GM12865 (cell line): ENCODE data around the gene PCDH1.

ENCODE experiments used
- DNase-seq: peaks from one replicate; pipeline ENCODE4 v3.0.0; 2010; ENCODE audit warnings: low read depth
- H3K4me3 ChIP-seq: 2 replicates; pipeline ENCODE4 v1.5.1; 2011; ENCODE audit warnings: mild to moderate bottlenecking, low read depth, low read length, control low read depth
- TF ChIP-seq, protein P1 (sequence below): IDR thresholded peaks from 2 replicates; pipeline ENCODE4 v1.5.1; 2011; ENCODE audit warnings: low read length, control low read depth, low read depth, inconsistent platforms; ENCODE audit not compliant: insufficient read depth; ENCODE audit errors: missing control alignments

Gene PCDH1

DNA sequence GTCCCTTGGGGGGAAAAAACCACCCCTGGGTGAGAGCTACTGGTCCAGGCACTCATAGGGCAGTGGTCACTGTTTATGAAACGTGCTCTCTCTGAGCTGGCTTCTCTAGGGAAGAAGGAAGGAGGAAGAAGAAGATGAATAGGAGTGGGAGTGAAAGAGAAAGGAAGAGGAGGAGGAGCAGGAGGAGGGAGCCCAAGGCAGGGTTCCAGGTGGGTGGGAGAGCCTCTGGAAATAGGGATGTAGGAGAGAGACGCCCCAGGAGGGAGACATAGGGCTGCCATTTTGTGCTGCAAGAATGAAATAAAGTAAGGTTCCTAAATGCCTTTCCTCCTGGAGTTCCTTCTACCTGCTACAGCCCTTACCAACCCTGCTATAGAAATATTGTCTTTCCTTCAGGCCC is 65.7 kb downstream of the PCDH1 start:
- no peak overlapping the region for H3K4me3 ChIP-seq
- no peak for DNase-seq
- TF ChIP-seq, protein P1, sequence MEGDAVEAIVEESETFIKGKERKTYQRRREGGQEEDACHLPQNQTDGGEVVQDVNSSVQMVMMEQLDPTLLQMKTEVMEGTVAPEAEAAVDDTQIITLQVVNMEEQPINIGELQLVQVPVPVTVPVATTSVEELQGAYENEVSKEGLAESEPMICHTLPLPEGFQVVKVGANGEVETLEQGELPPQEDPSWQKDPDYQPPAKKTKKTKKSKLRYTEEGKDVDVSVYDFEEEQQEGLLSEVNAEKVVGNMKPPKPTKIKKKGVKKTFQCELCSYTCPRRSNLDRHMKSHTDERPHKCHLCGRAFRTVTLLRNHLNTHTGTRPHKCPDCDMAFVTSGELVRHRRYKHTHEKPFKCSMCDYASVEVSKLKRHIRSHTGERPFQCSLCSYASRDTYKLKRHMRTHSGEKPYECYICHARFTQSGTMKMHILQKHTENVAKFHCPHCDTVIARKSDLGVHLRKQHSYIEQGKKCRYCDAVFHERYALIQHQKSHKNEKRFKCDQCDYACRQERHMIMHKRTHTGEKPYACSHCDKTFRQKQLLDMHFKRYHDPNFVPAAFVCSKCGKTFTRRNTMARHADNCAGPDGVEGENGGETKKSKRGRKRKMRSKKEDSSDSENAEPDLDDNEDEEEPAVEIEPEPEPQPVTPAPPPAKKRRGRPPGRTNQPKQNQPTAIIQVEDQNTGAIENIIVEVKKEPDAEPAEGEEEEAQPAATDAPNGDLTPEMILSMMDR, result no peak

DNA sequence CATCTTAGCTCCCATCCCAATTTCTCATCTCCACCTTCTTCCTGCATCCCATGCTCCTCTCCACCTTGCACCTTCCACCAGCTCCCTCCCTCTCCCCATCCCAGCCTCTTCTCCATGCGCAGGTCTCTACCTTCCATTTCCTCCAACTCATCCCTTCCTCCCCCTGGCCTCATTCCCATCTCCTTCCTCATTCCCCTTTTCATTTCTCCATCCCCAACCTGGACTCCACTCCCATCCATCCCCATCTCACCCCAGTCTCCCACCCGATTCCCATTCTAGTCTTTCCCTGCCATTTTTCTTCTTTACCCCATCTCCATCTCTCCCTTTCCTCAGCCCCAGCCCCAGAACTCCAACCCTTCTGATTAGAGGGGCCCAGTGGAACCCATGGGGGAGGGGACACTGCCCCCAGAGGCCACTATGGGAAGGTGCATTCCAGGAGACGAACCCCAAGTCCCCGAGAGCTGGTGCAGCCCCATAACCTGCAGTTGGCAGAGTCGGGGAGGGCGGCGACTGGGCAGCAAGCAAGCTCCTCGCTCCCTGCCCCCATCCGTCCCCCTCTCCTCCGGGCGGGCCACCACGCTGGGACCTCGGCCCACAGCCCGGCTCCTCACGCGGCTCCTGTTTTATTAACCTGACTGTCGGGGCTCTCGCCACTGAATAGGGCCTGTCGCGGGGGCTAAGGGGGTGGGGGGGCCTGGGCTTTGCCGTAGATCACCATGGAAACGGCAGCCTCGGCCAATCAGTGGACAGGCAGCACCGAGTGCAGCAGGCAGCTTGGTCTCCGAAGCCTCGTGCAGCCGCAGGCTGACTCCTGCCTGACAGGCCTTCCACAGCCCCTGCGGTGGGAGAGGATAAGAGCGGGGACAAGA is 66.7 kb downstream of the PCDH1 start:
- TF ChIP-seq, protein P1, result peak; percentile 72
- no peak overlapping the region for H3K4me3 ChIP-seq
- peak; percentile 33 for DNase-seq

DNA sequence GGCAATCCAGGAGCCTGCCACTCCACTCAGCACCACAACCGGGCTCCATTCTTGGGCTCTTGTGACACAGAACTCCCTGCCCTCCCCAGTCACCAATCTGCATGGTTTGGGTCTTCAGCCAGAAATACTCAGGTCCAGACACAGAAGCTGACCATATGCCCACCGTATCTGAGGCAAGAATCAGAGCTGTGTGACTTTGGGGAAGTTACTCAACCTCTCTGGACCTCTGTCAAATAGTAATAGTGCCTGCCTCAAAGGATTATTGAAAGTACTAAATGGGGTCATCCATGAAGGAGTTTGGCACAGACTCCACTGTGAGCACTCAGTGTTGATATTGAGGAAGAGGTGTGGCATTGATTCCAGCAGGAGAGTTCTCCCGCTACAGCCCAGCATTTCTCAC is 67.5 kb downstream of the PCDH1 start:
- TF ChIP-seq, protein P1, result no peak
- no peak for DNase-seq
- no peak overlapping the region for H3K4me3 ChIP-seq

DNA sequence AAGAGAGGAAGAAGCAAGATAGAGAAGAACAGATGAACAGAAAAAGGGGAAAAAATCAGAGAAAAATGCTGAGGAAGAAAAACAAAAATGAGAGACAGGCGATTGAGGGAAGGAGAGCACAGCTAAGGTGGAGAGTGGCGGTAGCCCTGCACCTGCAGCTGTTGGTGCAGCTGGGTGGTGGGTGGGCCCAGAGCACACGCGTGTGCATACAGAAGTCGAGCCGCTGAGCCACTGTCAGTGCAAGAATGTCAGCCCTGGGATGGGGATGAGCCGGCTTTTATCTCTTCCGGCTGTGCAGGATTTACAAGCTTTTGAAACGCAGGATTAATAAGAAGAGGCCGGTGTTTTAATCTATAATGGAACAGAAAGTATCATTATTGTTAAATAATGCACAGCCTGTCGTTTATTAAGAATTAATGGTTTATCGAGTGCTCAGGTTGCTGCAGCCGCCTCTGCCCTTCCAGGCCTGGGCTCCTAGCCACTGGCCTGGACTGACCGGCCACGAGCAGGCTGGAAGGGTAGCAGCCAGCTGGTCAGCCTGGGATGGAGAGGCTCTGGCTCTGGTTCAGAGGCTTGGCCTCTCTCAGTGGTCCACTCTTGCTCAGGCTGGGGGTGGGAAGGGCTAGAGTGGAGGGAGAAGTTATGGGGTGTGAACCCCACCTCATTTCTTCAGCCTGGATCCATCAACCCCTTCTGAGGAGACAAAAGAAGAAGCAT is 68.7 kb downstream of the PCDH1 start:
- TF ChIP-seq, protein P1, result no peak
- no peak for DNase-seq
- H3K4me3 ChIP-seq, result no peak overlapping the region

DNA sequence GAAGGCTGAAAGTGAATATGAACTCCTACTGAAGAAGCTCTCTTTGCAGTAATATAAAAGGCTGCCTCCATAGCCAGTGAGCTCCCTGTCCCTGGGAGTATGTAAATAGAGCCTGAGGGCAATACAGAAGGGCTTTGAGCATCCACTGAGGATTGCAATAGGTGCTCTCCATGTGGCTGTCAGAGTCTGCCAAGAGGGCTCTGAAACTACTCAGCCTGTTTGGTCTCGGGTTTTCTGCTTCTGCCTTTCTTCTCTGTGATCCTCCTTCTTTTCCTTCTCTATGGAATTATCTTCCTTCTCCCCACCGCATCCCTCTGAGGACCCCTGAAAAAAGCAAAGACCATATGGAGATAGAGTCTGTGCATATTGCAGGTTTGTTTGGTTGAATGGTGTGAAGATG is 69.4 kb downstream of the PCDH1 start:
- TF ChIP-seq, protein P1, result no peak
- H3K4me3 ChIP-seq, result no peak overlapping the region
- DNase-seq, result no peak

DNA sequence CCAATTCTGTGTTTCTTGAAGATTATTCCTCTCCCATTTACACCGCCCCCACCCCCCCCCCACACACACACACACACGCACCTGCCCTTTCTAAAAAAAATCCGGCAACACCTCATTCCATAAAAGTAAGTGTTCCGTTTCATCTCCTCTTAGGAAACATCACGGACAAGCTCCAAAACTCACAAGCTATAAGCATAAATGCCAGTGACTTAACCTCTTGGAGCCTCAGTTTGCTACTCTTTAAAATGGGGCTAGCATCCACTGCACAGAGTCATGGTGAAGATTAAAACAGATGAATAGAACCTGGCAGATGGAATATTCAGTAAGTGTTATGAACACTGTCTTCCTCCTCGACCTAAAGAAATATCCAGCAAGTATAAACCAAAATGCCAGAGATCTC is 70.5 kb downstream of the PCDH1 start:
- H3K4me3 ChIP-seq, result no peak overlapping the region
- TF ChIP-seq, protein P1, result no peak
- DNase-seq, result no peak
